Activated CD4-positive, alpha-beta T cell treated with anti-CD3 and anti-CD28 coated beads, Interleukin-2, Interleukin-4, amounts not matched to agents 100 ng/mL and 50 ng/mL, durations not matched to agents 16 hours and 8 hours (primary cell): ENCODE results near the gene CD53.
"Not testable (repeated sequence)": the region's sequence is repeated elsewhere in the genome, so short reads cannot be mapped to it uniquely, and the experiment has no call there.

ENCODE experiments used
- DNase-seq: peaks from one replicate; pipeline ENCODE4 v3.0.0-alpha.2; 2020; ENCODE audit warnings: low spot score

CD53 gene

GRCh38 chr1:110872745-110873720 lies at the start of gene CD53:
CD53 (plus strand) TSS chr1:110873148; CDS start chr1:110891409, 18,261 bp downstream.
- DNase-seq: peak; percentile 62

- DNase-seq: no peak
Observed at GRCh38 chr1:110824192-110824591, 48.8 kb upstream of the CD53 start.

DNA sequence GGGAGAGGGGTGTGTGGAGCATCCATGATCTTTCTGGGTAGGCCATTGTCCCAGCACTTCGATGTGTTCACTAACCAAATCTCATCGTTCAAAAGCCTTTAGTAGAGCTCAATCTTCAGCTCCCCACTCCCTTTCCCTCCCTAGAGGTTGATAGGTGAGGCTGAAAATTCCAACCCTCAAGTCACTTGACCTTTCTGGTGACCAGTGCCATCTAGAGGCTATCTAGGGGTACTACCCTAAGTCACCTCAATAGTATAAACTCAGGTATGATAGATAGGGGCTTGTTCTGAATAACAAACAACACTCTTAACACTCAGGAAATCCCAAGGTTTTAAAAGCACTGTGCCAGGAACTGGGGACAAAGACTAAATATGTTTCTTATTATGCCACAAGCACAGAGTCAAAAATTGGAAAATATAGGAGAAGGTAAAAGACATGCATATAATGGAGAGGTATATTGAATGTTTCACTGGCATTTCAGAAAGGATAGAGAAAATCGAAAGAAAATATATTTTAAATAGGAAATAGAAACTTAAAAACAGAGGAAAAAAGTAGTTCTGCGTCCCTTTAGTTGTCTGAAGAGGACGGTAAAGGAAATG lies 42.9 kb upstream of the CD53 start:
- DNase-seq: peak; percentile 60

DNA sequence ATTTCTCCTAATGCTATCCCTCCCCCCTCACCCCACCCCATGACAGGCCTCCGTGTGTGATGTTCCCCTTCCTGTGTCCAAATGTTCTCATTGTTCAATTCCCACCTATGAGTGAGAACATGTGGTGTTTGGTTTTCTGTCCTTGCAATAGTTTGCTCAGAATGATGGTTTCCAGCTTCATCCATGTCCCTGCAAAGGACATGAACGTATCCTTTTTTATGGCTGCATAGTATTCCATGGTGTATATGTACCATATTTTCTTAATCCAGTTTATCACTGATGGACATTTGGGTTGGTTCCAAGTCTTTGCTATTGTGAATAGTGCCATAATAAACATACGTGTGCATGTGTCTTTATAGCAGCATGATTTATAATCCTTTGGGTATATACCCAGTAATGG lies 39.2 kb upstream of the CD53 start:
- not testable (repeated sequence) for DNase-seq

DNA sequence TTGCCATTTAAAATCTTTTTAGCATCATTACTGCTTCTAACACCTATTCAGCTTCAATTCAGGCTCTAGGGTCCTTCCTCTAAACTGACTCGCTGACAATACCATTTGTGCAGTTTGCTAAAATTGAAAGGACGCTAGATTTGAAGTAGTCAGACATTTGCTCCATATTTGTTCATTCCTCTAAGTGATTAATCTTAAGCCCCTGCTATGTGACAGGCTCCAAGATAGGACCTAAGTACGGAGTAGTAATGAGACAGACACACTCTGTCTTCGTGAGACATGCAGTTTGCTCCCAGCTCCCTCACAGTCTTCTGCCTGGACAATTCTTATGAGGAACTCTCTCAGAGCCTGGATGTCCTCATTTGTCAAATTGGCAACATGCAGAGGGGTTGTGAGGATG lies 26.1 kb upstream of the CD53 start:
- DNase-seq: no peak

DNA sequence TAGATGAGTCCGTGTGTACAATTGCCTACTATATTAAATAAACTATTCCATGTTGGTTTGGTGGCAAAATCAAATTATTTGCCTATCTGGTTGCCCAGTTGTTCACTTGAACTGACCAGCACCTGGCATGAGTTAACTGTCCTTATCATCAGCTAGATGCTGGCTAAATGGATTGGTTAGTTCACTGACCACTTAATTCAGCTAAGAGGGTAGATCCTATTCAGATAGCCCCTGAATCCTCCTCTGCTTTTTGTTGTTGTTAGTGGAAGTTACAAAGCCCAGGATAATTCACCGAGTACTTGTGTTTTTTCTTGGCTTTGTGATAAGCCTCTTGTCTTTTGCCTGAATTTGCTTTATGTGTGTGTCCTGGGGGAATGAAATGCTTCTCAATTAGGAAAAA lies 22.8 kb upstream of the CD53 start:
- DNase-seq: no peak

GRCh38 chr1:110850627-110851026 lies 22.3 kb upstream of the CD53 start:
- DNase-seq: no peak

GRCh38 chr1:110853135-110853534 lies 19.8 kb upstream of the CD53 start:
- DNase-seq: no peak

DNA sequence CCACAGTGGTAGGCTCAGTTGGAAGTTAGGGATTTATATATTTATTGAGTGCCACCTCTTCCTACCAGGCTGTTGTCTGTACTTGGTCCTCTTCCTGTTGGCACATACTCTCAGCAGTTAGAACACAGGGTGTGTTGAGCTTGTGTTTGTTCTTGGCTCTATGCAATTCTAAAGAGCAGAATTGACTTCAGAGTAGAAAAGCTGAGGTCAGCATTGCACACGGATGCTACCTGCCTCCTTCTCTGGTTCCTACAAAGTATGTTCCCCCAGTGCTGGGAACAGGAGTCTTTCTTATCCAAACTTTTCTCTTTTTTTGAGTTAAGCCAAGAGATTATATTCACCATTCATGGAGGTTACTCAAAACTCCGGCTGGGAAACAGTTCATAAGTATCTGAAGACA lies 16.5 kb upstream of the CD53 start:
- DNase-seq: no peak

DNA sequence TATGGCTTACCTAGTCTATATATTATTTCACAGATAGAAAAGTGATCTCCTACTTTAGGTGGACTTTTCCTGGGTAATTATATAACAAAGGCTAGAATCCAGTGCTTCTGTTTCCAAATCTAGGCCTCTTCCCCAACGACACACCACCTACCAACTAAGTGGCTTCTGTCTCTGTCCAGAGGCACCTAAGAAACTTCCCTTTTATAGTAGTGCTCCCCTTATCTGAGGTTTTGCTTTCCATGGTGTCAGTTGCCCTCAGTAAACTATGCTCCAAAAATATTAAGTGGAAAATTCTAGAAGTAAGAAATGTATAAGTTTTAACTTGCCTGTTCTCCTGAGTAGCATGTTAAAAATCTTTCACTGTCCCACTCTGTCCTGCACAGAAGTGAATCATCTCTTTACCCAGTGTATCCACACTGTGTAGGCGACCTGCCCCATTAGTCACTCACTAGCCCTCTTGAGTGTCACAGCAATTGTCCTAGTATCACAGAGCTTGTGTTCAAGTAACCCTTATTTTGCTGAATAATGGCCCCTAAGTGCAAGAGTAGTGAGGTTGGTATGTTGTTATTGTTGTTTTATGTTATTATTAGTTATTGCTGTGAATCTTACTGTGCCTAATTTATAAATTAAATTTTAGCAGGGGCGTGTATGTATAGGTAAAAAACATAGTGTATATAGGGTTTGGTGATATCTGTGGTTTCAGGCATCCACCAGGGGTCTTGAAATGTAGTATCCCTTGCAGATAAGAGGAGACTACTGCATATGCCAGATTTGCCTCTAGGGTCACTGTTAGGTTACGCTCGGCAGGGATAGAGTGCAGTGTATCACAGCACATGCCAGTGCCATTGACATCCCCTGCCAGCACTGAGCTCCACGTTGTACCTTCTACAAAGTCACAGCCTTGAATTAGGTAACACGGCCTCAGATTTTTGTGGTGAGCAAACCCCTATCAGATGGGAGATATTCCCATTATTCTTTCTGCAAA lies 14.7 kb upstream of the CD53 start:
- no peak for DNase-seq

DNA sequence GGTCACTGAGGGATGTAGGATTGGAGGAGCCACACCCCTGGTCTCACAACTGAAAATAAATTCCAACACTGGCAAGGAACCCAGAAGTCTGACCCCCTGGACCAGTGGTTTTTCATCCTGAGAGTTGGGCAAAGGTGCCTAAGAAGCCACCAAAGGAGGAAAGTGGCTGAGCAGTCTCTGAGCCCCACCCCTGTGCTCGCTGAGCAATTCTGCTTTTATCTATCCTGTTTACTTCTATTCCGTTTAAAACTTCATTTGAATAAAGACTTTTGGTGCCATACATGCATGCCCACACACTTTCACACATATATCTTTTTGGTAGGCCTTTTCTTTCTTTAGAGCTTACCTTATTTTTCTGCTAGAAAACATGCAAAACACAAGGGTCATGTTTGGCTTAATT lies 13.9 kb upstream of the CD53 start:
- DNase-seq: no peak

DNA sequence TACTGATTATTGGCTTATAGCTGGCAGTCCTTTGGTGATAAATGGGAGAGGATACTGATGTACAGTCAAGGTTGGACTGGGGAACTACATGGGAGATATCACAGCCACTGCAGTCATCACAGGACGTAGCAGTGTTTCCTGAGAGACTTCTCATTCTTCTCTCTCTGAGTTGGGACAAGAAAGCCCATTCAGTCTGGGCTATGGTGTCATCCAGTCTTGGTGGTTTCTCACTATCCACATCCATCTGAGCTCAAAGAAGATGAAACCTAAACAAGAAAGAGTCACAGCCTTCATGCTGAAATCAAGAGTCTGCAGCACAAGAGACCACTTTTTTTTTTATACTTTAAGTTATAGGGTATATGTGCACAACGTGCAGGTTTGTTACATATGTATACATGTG lies 12.8 kb upstream of the CD53 start:
- no peak for DNase-seq

DNA sequence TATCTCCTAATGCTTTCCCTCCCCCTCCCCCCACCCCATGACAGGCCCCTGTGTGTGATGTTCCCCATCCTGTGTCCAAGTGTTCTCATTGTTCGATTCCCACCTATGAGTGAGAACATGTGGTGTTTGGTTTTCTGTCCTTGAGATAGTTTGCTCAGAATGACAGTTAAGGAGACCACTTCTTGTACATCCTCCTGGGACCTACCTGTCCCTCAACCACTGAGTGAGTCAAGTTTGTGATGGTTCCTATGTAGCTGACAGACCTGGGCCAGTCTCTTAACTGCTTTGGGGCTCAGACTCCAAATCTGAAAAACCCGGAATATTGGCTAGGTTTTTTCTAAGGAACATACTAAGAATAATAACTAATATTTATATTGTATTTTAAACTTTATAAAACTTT lies 12.3 kb upstream of the CD53 start:
- not testable (repeated sequence) for DNase-seq

- DNase-seq: not testable (repeated sequence)
Observed at GRCh38 chr1:110861942-110862341, 11.0 kb upstream of the CD53 start.

DNA sequence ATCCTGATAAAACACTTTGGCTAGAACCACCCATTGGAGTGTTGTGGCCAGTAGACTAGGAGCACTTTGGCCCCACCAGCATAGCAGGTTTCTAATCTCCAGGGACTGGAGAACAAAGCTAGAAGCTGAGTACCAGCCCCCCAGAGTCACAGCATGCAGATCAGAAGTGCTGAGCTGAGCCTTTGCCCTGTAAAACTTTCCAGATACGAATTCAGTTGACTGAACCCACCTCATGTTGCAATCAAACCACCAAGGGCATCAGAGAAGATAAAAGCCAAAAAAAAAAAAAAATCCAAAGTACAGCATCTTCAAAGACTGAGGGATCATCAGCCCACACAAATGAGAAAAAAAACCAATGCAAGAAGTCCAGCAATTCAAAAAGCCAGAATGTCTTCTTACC lies 8.7 kb upstream of the CD53 start:
- no peak for DNase-seq

DNA sequence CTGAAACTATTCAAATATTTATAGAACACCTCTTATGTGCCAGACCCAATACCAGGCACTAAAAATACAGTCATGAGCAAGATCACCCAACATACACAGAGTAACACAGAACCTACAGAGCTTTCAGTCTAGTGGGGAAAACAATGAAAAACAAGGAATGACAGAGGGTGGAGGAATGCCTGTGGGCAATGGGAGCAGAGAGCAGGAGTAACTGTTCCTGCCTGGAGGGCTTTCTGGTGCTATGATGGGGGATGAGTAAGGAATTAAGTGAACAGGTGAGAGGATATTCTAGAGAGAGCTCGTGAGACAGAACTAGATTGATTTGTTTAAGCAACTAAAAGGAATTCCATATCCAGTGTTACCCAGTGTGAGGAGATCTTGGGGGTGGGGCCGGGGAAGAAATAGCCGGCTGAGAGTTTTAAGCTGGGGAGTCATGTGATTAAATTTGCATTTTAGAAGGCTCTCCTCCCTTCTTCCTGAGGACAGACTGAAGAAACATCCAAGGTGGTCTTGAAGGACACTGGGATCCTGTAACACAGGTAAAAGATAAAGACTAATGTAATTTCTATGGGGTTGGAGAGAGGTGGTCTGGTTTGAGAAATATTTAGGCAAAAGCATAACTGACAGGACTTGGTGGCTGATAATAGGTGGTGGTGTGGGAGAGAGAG lies 2.1 kb upstream of the CD53 start:
- DNase-seq: no peak

DNA sequence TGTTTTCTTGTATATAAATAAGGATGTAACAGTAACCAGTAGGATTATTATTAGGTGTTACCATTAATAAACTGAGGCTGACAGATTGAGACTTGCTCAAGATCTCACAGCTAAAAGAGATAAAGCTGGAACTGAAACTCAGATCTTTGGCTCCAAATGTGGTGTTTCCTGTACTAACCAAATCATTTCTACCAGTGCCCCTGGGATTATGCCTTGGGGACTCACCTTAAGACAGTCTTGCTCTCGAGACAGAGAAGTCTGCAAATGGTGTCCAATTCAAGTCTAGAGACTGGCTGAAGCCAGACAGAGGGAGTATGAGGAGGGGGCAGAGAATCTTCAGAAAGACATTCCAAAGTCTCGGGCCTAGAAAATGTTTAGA lies 593 bp upstream of the CD53 start:
- no peak for DNase-seq

DNA sequence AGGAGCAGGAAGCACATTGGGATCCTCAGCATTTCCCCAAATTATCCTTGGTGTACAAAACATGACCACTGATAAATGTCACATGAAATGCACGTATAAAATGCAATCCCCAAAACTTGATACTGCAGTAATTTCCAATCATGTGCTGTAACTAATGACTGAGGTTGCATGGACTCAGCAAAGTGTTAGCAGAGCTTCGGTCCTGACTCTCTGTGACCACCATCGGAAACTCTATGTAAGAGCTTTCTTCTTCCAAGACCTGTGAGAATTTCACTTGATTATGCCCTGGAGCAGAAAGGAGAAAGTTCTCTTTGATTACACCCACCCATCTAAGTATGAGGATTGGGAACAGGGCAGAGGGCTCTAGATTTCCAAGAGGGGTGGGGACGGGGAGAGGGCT lies 908 bp downstream of the CD53 start:
- DNase-seq: peak; percentile 33

- DNase-seq: peak; percentile 63
Observed at GRCh38 chr1:110874324-110875215, 1.6 kb downstream of the CD53 start.

GRCh38 chr1:110875216-110875731 lies 2.3 kb downstream of the CD53 start:
- peak; percentile 91 for DNase-seq
